GM13976 (cell line): ENCODE data around the gene CCDC33.

Experiments used
- DNase-seq: peaks from one replicate; pipeline ENCODE4 v3.0.0; 2012; ENCODE audit warnings: low spot score
- CTCF ChIP-seq: IDR thresholded peaks from 2 replicates; pipeline ENCODE4 v1.5.1; 2012; ENCODE audit warnings: borderline replicate concordance, mild to moderate bottlenecking; ENCODE audit not compliant: insufficient read depth; ENCODE audit errors: extremely low read depth, missing control alignments, control extremely low read depth
- in situ Hi-C: fragments of 300-500 bp; cut with MboI; formaldehyde crosslinking; loops from one replicate; pipeline ENCODE4 v1.12.0; 2022; ENCODE audit warnings: low sequenced_read_pairs, mixed read lengths, inconsistent platforms; ENCODE audit not compliant: unreplicated experiment

CCDC33 gene

GRCh38 chr15:74244822-74245341, 8.8 kb downstream of the CCDC33 start:
- no peak for DNase-seq
- in situ Hi-C loops, result no loop called here
- no peak for TF ChIP-seq CTCF

GRCh38 chr15:74245342-74245931, 9.3 kb downstream of the CCDC33 start:
- DNase-seq, result no peak
- in situ Hi-C loops, result no loop called here
- TF ChIP-seq CTCF, result no peak

GRCh38 chr15:74250266-74250665, 14.1 kb downstream of the CCDC33 start:
- no peak for TF ChIP-seq CTCF
- DNase-seq, result no peak
- in situ Hi-C loops, result no loop called here

- in situ Hi-C loops, result no loop called here
- DNase-seq, result no peak
- no peak for TF ChIP-seq CTCF
These were observed 15.1 kb downstream of the CCDC33 start for GRCh38 chr15:74251131-74251811.

- no peak for DNase-seq
- no peak for TF ChIP-seq CTCF
- in situ Hi-C loops, result no loop called here
These were observed 16.2 kb downstream of the CCDC33 start for GRCh38 chr15:74252291-74252690.

GRCh38 chr15:74252721-74253120, 16.6 kb downstream of the CCDC33 start:
- no peak for TF ChIP-seq CTCF
- no peak for DNase-seq
- in situ Hi-C loops, result no loop called here
